IPS-18a (cell line): ENCODE results near the gene NUDT16.
A peak's percentile ranks its signal among the peaks of the same experiment; 100 is the strongest.

Experiments used
- H3K27ac ChIP-seq: one replicate; pipeline ENCODE4 v1.5.1; 2013; ENCODE audit warnings: low read length
- H3K27me3 ChIP-seq: one replicate; pipeline ENCODE4 v1.6.1; 2013; ENCODE audit warnings: mild to moderate bottlenecking, low read length; ENCODE audit not compliant: control insufficient read depth, insufficient read depth
- H3K36me3 ChIP-seq: one replicate; pipeline ENCODE4 v1.6.1; 2013; ENCODE audit warnings: low read depth, low read length; ENCODE audit not compliant: control insufficient read depth
- H3K4me1 ChIP-seq: one replicate; pipeline ENCODE4 v1.6.1; 2013; ENCODE audit warnings: low read depth, low read length; ENCODE audit not compliant: control insufficient read depth
- H3K4me3 ChIP-seq: one replicate; pipeline ENCODE4 v1.5.1; 2013; ENCODE audit warnings: low read length
- H3K9ac ChIP-seq: one replicate; pipeline ENCODE4 v1.6.1; 2013; ENCODE audit warnings: mild to moderate bottlenecking, low read length, moderate library complexity
- H3K9me3 ChIP-seq: one replicate; pipeline ENCODE4 v1.6.1; 2013; ENCODE audit warnings: low read depth, low read length; ENCODE audit not compliant: control insufficient read depth

NUDT16 gene

DNA sequence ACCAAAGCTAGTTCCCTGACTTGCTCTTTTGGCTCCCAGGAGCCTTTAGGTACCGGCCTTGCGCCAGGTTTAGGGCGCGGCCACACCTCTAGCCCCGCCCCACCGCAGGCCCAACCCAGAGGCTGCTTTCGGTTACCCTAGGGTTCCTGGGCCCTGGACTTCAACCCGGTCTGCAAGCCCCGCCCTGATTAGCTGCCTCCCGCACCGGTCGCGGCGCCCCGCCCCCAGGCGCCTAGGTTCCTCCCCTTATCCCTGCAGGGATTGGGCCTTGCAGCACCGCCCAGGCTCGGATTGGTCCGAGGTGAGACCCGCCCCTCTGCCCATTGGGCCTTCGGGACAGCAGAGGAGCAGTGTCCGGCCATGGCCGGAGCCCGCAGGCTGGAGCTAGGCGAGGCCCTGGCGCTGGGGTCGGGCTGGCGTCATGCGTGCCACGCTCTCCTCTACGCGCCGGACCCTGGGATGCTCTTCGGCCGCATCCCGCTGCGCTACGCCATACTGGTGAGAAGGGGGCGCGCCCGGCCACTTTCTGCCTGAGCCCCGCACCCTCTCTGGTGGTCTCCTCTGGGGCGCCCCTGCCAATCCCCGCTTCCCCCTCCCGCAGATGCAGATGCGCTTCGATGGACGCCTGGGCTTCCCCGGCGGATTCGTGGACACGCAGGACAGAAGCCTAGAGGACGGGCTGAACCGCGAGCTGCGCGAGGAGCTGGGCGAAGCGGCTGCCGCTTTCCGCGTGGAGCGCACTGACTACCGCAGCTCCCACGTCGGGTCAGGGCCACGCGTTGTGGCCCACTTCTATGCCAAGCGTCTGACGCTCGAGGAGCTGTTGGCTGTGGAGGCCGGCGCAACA, at the start of gene NUDT16:
NUDT16 (plus strand) TSS at position 330 of the 847 bp plus-strand sequence; CDS start at position 361, 31 bp downstream.
- Histone ChIP-seq H3K4me3 (peak within 1 kb of the TSS; percentile 97), H3K9ac (peak within 1 kb of the TSS; percentile 81), H3K27ac (peak within 1 kb of the TSS; percentile 68), H3K36me3 (peaks cover 16% of the 10 kb centered on the region), H3K27me3 (no peaks in the 10 kb centered on the region), H3K4me1 (peaks cover 6% of the 10 kb centered on the region), H3K9me3 (no peaks in the 10 kb centered on the region)

DNA sequence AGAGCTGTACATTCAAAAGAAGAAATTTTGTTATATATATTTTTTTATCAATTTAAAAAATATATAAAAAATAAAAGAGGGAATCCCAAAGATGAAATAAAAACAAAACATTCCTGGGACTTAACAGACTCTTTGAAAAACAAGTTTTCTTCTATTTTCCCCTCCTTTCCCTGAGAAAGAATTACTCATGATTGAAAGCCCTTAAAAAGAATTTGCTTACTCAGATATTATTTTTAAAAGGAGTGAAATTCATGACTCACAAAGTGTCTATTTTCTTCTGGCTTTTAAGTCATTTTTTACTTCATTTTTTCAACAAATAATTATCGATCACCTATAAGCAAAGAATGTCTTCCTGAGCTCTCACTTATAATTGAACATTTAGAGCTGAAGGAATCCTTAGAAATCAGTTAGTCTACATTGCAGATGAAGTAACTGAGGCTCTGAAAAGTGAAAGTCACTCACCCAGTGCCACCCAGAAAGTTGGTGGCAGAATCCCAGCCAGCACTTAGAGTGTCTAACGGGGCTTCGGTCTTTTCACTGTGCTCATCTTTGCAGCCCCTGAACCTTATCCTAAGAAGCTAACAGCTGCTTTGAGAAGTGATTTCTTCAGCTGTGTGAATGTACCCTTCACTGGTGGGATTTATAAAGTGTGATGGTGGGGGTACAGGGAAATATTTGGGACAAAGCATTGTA, 42.5 kb upstream of the NUDT16 start:
- H3K27ac ChIP-seq: no peak overlapping the region

GRCh38 chr3:131341761-131342160, 39.8 kb upstream of the NUDT16 start:
- Histone ChIP-seq H3K9me3 (no peaks in the 10 kb centered on the region), H3K9ac (no peak overlapping the region), H3K36me3 (no peaks in the 10 kb centered on the region), H3K4me3 (no peak overlapping the region), H3K27ac (no peak overlapping the region), H3K4me1 (no peaks in the 10 kb centered on the region), H3K27me3 (no peaks in the 10 kb centered on the region)

More for the DNA sequence above, 42.5 kb upstream of the NUDT16 start:
- no peaks in the 10 kb centered on the region for H3K36me3 ChIP-seq
- H3K4me3 ChIP-seq: no peak overlapping the region
- no peak overlapping the region for H3K9ac ChIP-seq
- no peaks in the 10 kb centered on the region for H3K4me1 ChIP-seq
- H3K9me3 ChIP-seq: no peaks in the 10 kb centered on the region
- no peaks in the 10 kb centered on the region for H3K27me3 ChIP-seq

GRCh38 chr3:131348911-131349310, 32.7 kb upstream of the NUDT16 start:
- no peaks in the 10 kb centered on the region for H3K36me3 ChIP-seq
- no peak overlapping the region for H3K4me3 ChIP-seq
- H3K27ac ChIP-seq: no peak overlapping the region
- no peaks in the 10 kb centered on the region for H3K27me3 ChIP-seq
- H3K9me3 ChIP-seq: no peaks in the 10 kb centered on the region
- no peaks in the 10 kb centered on the region for H3K4me1 ChIP-seq
- H3K9ac ChIP-seq: no peak overlapping the region

GRCh38 chr3:131349454-131349853, 32.1 kb upstream of the NUDT16 start:
- H3K27ac ChIP-seq: no peak overlapping the region
- no peak overlapping the region for H3K9ac ChIP-seq
- H3K9me3 ChIP-seq: no peaks in the 10 kb centered on the region
- no peaks in the 10 kb centered on the region for H3K36me3 ChIP-seq
- H3K27me3 ChIP-seq: no peaks in the 10 kb centered on the region
- H3K4me3 ChIP-seq: no peak overlapping the region
- no peaks in the 10 kb centered on the region for H3K4me1 ChIP-seq

GRCh38 chr3:131349946-131350347, 31.6 kb upstream of the NUDT16 start:
- no peaks in the 10 kb centered on the region for H3K4me1 ChIP-seq
- H3K4me3 ChIP-seq: no peak overlapping the region
- no peak overlapping the region for H3K9ac ChIP-seq
- no peaks in the 10 kb centered on the region for H3K36me3 ChIP-seq
- H3K27me3 ChIP-seq: no peaks in the 10 kb centered on the region
- H3K9me3 ChIP-seq: no peaks in the 10 kb centered on the region
- no peak overlapping the region for H3K27ac ChIP-seq

DNA sequence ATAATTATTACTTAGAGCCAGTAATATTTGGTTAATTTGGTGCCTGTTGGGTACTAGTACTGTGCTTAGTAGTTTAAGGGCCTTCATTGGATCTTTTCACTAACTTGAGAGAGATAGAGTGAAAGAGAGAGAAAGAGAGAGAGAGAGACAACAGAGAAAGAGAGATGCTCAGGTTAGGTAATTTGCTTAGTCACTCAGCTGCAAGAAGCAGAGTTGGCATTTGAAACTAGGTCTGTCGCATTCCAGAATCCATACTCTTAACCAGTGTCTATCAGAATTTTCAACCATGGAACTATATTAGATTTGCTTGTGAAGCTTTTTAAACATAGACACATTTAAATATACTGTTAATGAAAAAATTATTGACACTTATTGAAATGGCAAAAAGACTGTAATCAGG, 31.1 kb upstream of the NUDT16 start:
- Histone ChIP-seq H3K36me3 (no peaks in the 10 kb centered on the region), H3K4me3 (no peak overlapping the region), H3K4me1 (no peaks in the 10 kb centered on the region), H3K27me3 (no peaks in the 10 kb centered on the region), H3K9me3 (no peaks in the 10 kb centered on the region), H3K9ac (no peak overlapping the region), H3K27ac (no peak overlapping the region)

DNA sequence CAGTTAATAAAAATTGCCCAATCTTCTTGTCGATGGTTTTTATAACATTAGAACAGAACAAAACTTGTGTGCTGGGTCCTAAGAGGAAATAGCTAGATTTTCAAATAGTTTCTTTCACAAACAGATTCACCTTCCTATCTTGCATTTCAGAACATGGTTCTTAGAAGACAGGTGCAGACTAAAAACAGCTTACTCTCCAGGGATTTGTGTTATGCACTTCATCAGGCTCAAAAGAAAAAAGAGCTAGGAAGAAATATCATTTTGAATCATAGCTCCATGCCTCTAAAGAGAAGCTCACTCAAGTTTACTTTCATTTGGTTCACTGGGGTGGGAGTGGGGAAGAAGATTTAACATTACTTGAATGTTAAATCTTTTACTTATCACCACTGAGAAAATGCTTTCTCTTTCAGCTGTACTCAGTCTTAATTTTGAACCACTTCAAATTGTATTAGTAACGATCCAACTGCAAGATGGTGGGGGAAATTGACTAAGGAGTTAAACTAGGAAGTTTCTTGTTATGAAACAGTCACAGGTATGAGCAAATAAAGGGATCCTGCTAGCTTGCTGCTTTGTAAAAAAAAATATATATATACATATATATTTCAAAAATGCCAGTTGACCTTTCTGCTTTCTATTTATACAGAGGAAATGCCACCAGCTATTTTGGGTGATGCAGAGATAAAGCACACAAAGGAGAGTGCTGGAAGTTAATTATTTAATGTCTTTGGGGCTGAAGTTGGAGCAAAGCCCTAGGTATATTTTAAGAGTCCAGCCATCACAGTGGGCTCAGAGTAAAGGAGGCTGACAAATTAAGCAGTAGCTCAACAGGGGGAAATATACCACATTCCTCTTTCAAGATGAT, 28.3 kb upstream of the NUDT16 start:
- H3K36me3 ChIP-seq: no peaks in the 10 kb centered on the region
- no peaks in the 10 kb centered on the region for H3K4me1 ChIP-seq

GRCh38 chr3:131353986-131354385, 27.6 kb upstream of the NUDT16 start:
- Histone ChIP-seq H3K4me3 (no peak overlapping the region), H3K9me3 (no peaks in the 10 kb centered on the region), H3K9ac (no peak overlapping the region), H3K27ac (no peak overlapping the region), H3K27me3 (no peaks in the 10 kb centered on the region), H3K4me1 (no peaks in the 10 kb centered on the region), H3K36me3 (no peaks in the 10 kb centered on the region)

More for the DNA sequence above, 28.3 kb upstream of the NUDT16 start:
- Histone ChIP-seq H3K27ac (no peak overlapping the region), H3K9ac (no peak overlapping the region), H3K4me3 (no peak overlapping the region), H3K27me3 (no peaks in the 10 kb centered on the region), H3K9me3 (no peaks in the 10 kb centered on the region)

DNA sequence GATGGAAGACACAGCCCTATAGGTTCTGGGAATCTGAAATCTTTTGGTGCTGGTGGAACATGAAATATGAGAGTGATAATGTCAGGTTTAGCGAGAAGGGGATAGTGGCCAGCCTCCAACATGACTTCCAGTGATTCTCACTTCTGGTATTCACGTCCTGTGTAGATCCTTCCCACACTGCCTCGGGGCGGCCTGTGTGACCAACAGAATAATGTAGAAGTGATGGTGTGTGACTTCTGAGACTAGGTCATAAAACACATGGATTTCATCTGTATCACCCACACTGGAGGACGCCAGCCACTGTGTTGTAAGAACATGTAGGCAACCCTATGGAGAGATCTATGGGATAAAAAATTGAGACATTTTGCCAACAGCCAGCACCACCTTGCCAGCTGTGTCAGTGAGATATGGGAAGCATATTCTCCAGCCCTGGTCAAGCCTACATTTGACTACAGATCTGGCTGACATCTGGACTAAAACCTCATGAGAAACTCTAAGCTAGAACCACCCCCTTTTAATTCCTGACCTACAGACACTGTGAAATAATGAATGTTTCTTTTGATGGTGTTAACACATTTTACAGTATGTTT, 25.5 kb upstream of the NUDT16 start:
- H3K4me1 ChIP-seq: no peaks in the 10 kb centered on the region
- H3K27me3 ChIP-seq: no peaks in the 10 kb centered on the region
- H3K27ac ChIP-seq: no peak overlapping the region
- no peak overlapping the region for H3K4me3 ChIP-seq
- no peak overlapping the region for H3K9ac ChIP-seq
- H3K9me3 ChIP-seq: no peaks in the 10 kb centered on the region
- H3K36me3 ChIP-seq: no peaks in the 10 kb centered on the region

DNA sequence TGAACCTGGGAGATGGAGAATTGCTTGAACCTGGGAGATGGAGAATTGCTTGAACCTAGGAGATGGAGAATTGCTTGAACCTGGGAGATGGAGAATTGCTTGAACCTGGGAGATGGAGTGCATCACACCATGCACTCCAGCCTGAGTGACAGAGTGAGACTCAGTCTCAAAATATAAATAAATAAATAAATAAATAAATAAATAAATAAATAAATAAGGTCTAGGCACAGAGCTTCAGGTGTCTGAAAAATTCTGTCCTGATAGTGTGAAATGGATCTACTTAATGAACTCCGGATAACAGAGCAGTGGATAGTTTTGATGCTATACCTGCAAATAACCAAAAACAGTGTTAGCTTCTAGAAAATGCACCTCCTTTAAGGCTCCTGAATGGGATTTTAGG, 24.3 kb upstream of the NUDT16 start:
- no peak overlapping the region for H3K27ac ChIP-seq
- no peaks in the 10 kb centered on the region for H3K36me3 ChIP-seq
- no peak overlapping the region for H3K9ac ChIP-seq
- no peak overlapping the region for H3K4me3 ChIP-seq
- H3K9me3 ChIP-seq: no peaks in the 10 kb centered on the region
- no peaks in the 10 kb centered on the region for H3K4me1 ChIP-seq
- no peaks in the 10 kb centered on the region for H3K27me3 ChIP-seq
